WTC11 (cell line): ENCODE results near the gene OPN1SW. TPM values are rescaled to one million over a fixed set of nuclear protein-coding genes. Genes with fewer than 3 reads are reported as not detected.

Experiments used
- ATAC-seq: fragments of 200-7000 bp; cut with Tn5 transposase; 2 replicates; pipeline ENCODE4 v1.10.0; 2021; ENCODE audit warnings: mild to moderate bottlenecking, moderate library complexity
- CTCF ChIA-PET: fragments of 300-600 bp; sonication (Branson Sonifier 250); formaldehyde crosslinking; loops from one replicate; lab custom pipeline; 2021; ENCODE audit warnings: antibody characterized with exemption; lab: Charles Lee
- POLR2A ChIA-PET: fragments of 350-600 bp; sonication (Branson Sonifier 250); formaldehyde crosslinking; loops from one replicate; lab custom pipeline; 2021; ENCODE audit warnings: antibody characterized with exemption; lab: Charles Lee
- DNase-seq: peaks from one replicate; pipeline ENCODE4 v3.0.0; 2021; ENCODE audit warnings: low spot score
- H3K27ac Mint-ChIP-seq: 2 replicates; pipeline ENCODE4 v1.8.0; 2021; ENCODE audit warnings: mixed read lengths
- H3K27me3 Mint-ChIP-seq: 2 replicates; pipeline ENCODE4 v1.8.0; 2021; ENCODE audit warnings: low read depth, mild to moderate bottlenecking, moderate library complexity, mixed read lengths
- H3K36me3 Mint-ChIP-seq: 2 replicates; pipeline ENCODE4 v1.8.0; 2021; ENCODE audit warnings: mixed read lengths
- H3K4me1 Mint-ChIP-seq: 2 replicates; pipeline ENCODE4 v1.8.0; 2022; ENCODE audit warnings: mixed read lengths
- H3K4me3 Mint-ChIP-seq: 2 replicates; pipeline ENCODE4 v1.8.0; 2021; ENCODE audit warnings: mild to moderate bottlenecking, moderate library complexity, mixed read lengths
- H3K9me3 Mint-ChIP-seq: 2 replicates; pipeline ENCODE4 v1.8.0; 2021; ENCODE audit warnings: mixed read lengths
- CTCF ChIP-seq: fragments of 200-600 bp; IDR thresholded peaks from 2 replicates; pipeline ENCODE4 v1.8.0; 2022; ENCODE audit warnings: antibody characterized with exemption
- ETV6 ChIP-seq: sonication (generic); formaldehyde crosslinking; IDR thresholded peaks from 2 replicates; pipeline ENCODE4 v1.8.1; 2022; ENCODE audit warnings: mild to moderate bottlenecking, missing genetic modification reagents
- FOXK1 ChIP-seq: sonication (generic); formaldehyde crosslinking; IDR thresholded peaks from 2 replicates; pipeline ENCODE4 v1.8.0; 2022; ENCODE audit warnings: mild to moderate bottlenecking, moderate library complexity, missing genetic modification reagents
- HMGA2 ChIP-seq: fragments of 250-450 bp; sonication (Bioruptor Pico); IDR thresholded peaks from 2 replicates; pipeline ENCODE4 v1.4.0; 2021; ENCODE audit warnings: mild to moderate bottlenecking, moderate library complexity
- TEAD4 ChIP-seq: sonication (generic); formaldehyde crosslinking; IDR thresholded peaks from 2 replicates; pipeline ENCODE4 v1.8.0; 2022; ENCODE audit warnings: mild to moderate bottlenecking, missing genetic modification reagents
- ZNF219 ChIP-seq: sonication (generic); formaldehyde crosslinking; IDR thresholded peaks from 2 replicates; pipeline ENCODE4 v1.8.0; 2023; ENCODE audit warnings: missing genetic modification reagents, mild to moderate bottlenecking, borderline replicate concordance
- ZNF263 ChIP-seq: sonication (generic); formaldehyde crosslinking; IDR thresholded peaks from 2 replicates; pipeline ENCODE4 v1.8.1; 2022; ENCODE audit warnings: low read depth, mild to moderate bottlenecking, moderate library complexity, missing genetic modification reagents
- total RNA-seq: library from RNA; stranded (reverse); gene quantifications from 3 replicates; pipeline ENCODE4 v1.2.3, GENCODE V29; 2021
- TF ChIP-seq, protein P1 (sequence below): sonication (generic); formaldehyde crosslinking; IDR thresholded peaks from 2 replicates; pipeline ENCODE4 v1.8.1; 2023; ENCODE audit warnings: mild to moderate bottlenecking, missing genetic modification reagents
- TF ChIP-seq, protein P2 (sequence below): fragments of 250-450 bp; sonication (Bioruptor Pico); IDR thresholded peaks from 2 replicates; pipeline ENCODE4 v2.1.2; 2022; ENCODE audit warnings: mild to moderate bottlenecking, moderate library complexity
- TF ChIP-seq, protein P3 (sequence below): sonication (generic); formaldehyde crosslinking; IDR thresholded peaks from 2 replicates; pipeline ENCODE4 v1.8.1; 2023; ENCODE audit warnings: mild to moderate bottlenecking, missing genetic modification reagents, borderline replicate concordance
- TF ChIP-seq, protein P4 (sequence below): sonication (generic); formaldehyde crosslinking; IDR thresholded peaks from 2 replicates; pipeline ENCODE4 v1.8.0; 2023; ENCODE audit warnings: mild to moderate bottlenecking, missing genetic modification reagents
- TF ChIP-seq, protein P5 (sequence below): sonication (generic); formaldehyde crosslinking; IDR thresholded peaks from 2 replicates; pipeline ENCODE4 v1.8.1; 2022; ENCODE audit warnings: low read depth, mild to moderate bottlenecking, moderate library complexity, missing genetic modification reagents, borderline replicate concordance

OPN1SW gene
- total RNA-seq, 1 experiment from 2014 or later: not detected

DNA sequence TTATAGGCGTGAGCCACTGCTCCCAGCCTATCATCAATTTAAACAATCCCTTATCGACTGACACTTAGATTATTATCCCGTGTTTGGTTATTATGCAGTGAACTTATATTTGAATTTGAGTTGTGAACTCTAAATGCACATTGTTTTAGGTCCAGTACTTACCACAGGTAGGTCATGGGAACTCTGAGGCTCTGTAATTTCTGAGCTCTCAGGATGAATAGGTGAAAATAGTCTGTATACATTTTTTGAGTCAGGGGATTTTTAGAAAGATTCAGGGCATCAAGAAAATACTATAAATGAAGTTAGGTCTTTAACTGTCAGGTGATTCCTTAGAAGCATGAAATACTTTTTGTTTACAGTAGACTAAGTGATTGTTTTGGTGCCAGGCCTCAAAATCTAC, 25.0 kb upstream of the OPN1SW start:
- Mint-ChIP-seq H3K27me3 (no peaks in the 10 kb centered on the region), H3K27ac (no peak overlapping the region), H3K4me3 (no peak overlapping the region), H3K9me3 (peaks cover 3% of the 10 kb centered on the region; the same call in 1 of the 2 replicates), H3K36me3 (peaks cover 40% of the 10 kb centered on the region), H3K4me1 (peaks cover 16% of the 10 kb centered on the region)
- TF ChIP-seq, protein P1, sequence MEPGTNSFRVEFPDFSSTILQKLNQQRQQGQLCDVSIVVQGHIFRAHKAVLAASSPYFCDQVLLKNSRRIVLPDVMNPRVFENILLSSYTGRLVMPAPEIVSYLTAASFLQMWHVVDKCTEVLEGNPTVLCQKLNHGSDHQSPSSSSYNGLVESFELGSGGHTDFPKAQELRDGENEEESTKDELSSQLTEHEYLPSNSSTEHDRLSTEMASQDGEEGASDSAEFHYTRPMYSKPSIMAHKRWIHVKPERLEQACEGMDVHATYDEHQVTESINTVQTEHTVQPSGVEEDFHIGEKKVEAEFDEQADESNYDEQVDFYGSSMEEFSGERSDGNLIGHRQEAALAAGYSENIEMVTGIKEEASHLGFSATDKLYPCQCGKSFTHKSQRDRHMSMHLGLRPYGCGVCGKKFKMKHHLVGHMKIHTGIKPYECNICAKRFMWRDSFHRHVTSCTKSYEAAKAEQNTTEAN (CRISPR knock-in tag): no peak
- POLR2A ChIA-PET: no interaction called here
- CTCF ChIA-PET: no interaction called here
- DNase-seq (no peak), ATAC-seq (no peak)

DNA sequence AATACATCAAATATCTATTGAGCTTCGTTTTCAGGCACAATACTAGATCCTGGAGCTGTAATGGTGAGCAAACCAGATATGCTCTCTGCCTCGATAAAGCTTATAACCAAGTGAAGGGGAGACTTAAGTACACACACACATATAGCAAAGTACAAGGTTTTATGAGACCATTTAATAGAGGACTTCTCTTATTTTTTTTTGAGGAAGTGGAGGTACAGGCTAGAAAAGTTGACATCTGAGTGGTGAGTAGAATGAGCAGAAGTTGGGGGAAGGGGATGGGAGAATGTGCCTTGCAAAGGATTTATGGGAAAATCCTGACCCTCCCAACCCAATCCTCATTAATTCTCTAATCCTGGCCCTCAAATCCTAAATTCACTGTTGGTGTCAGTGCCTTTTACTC, 23.9 kb upstream of the OPN1SW start:
- POLR2A ChIA-PET: no interaction called here
- CTCF ChIA-PET: no interaction called here
- ATAC-seq (no peak), DNase-seq (no peak)
- Mint-ChIP-seq H3K9me3 (peaks cover 3% of the 10 kb centered on the region; the same call in 1 of the 2 replicates), H3K4me1 (peaks cover 24% of the 10 kb centered on the region), H3K4me3 (no peak overlapping the region), H3K27me3 (no peaks in the 10 kb centered on the region), H3K36me3 (peaks cover 39% of the 10 kb centered on the region), H3K27ac (no peak overlapping the region)
- TF ChIP-seq ETV6 (no peak), CTCF (no peak), ZNF263 (no peak), FOXK1 (CRISPR knock-in tag) (no peak), HMGA2 (CRISPR knock-in tag) (no peak), ZNF219 (CRISPR knock-in tag) (no peak), TEAD4 (CRISPR knock-in tag) (no peak)
- TF ChIP-seq, protein P2, sequence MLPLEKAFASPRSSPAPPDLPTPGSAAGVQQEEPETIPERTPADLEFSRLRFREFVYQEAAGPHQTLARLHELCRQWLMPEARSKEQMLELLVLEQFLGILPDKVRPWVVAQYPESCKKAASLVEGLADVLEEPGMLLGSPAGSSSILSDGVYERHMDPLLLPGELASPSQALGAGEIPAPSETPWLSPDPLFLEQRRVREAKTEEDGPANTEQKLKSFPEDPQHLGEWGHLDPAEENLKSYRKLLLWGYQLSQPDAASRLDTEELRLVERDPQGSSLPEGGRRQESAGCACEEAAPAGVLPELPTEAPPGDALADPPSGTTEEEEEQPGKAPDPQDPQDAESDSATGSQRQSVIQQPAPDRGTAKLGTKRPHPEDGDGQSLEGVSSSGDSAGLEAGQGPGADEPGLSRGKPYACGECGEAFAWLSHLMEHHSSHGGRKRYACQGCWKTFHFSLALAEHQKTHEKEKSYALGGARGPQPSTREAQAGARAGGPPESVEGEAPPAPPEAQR (CRISPR knock-in tag): no peak
- TF ChIP-seq, protein P3, sequence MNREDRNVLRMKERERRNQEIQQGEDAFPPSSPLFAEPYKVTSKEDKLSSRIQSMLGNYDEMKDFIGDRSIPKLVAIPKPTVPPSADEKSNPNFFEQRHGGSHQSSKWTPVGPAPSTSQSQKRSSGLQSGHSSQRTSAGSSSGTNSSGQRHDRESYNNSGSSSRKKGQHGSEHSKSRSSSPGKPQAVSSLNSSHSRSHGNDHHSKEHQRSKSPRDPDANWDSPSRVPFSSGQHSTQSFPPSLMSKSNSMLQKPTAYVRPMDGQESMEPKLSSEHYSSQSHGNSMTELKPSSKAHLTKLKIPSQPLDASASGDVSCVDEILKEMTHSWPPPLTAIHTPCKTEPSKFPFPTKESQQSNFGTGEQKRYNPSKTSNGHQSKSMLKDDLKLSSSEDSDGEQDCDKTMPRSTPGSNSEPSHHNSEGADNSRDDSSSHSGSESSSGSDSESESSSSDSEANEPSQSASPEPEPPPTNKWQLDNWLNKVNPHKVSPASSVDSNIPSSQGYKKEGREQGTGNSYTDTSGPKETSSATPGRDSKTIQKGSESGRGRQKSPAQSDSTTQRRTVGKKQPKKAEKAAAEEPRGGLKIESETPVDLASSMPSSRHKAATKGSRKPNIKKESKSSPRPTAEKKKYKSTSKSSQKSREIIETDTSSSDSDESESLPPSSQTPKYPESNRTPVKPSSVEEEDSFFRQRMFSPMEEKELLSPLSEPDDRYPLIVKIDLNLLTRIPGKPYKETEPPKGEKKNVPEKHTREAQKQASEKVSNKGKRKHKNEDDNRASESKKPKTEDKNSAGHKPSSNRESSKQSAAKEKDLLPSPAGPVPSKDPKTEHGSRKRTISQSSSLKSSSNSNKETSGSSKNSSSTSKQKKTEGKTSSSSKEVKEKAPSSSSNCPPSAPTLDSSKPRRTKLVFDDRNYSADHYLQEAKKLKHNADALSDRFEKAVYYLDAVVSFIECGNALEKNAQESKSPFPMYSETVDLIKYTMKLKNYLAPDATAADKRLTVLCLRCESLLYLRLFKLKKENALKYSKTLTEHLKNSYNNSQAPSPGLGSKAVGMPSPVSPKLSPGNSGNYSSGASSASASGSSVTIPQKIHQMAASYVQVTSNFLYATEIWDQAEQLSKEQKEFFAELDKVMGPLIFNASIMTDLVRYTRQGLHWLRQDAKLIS: no peak
- TF ChIP-seq, protein P4, sequence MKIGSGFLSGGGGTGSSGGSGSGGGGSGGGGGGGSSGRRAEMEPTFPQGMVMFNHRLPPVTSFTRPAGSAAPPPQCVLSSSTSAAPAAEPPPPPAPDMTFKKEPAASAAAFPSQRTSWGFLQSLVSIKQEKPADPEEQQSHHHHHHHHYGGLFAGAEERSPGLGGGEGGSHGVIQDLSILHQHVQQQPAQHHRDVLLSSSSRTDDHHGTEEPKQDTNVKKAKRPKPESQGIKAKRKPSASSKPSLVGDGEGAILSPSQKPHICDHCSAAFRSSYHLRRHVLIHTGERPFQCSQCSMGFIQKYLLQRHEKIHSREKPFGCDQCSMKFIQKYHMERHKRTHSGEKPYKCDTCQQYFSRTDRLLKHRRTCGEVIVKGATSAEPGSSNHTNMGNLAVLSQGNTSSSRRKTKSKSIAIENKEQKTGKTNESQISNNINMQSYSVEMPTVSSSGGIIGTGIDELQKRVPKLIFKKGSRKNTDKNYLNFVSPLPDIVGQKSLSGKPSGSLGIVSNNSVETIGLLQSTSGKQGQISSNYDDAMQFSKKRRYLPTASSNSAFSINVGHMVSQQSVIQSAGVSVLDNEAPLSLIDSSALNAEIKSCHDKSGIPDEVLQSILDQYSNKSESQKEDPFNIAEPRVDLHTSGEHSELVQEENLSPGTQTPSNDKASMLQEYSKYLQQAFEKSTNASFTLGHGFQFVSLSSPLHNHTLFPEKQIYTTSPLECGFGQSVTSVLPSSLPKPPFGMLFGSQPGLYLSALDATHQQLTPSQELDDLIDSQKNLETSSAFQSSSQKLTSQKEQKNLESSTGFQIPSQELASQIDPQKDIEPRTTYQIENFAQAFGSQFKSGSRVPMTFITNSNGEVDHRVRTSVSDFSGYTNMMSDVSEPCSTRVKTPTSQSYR (CRISPR knock-in tag): no peak
- TF ChIP-seq, protein P5, sequence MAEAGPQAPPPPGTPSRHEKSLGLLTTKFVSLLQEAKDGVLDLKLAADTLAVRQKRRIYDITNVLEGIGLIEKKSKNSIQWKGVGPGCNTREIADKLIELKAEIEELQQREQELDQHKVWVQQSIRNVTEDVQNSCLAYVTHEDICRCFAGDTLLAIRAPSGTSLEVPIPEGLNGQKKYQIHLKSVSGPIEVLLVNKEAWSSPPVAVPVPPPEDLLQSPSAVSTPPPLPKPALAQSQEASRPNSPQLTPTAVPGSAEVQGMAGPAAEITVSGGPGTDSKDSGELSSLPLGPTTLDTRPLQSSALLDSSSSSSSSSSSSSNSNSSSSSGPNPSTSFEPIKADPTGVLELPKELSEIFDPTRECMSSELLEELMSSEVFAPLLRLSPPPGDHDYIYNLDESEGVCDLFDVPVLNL (CRISPR knock-in tag): no peak
